GM21576 (cell line): ENCODE measurements around the gene SFTPB.
A peak's percentile ranks its signal among the peaks of the same experiment; 100 is the strongest.

ENCODE experiments used
- ATAC-seq: cut with Tn5 transposase; IDR thresholded peaks from one replicate; pipeline ENCODE4 v1.9.1; 2021; ENCODE audit warnings: mild to moderate bottlenecking, moderate library complexity; ENCODE audit not compliant: unreplicated experiment

Gene SFTPB

GRCh38 chr2:85702800-85703199 lies 34.8 kb upstream of the SFTPB start:
- no peak for ATAC-seq

- no peak for ATAC-seq
These were observed 34.2 kb upstream of the SFTPB start for GRCh38 chr2:85702172-85702571.

GRCh38 chr2:85699325-85699724 lies 31.3 kb upstream of the SFTPB start:
- ATAC-seq, result no peak

- no peak for ATAC-seq
These were observed 30.9 kb upstream of the SFTPB start for GRCh38 chr2:85698880-85699254.

GRCh38 chr2:85698184-85698879 lies 30.3 kb upstream of the SFTPB start:
- no peak for ATAC-seq

- ATAC-seq, result no peak
These were observed 29.7 kb upstream of the SFTPB start for GRCh38 chr2:85697716-85698115.

GRCh38 chr2:85697096-85697495 lies 29.1 kb upstream of the SFTPB start:
- ATAC-seq, result no peak

GRCh38 chr2:85695691-85696668 lies 28.0 kb upstream of the SFTPB start:
- no peak for ATAC-seq

- no peak for ATAC-seq
These were observed 27.1 kb upstream of the SFTPB start for GRCh38 chr2:85695121-85695520.

GRCh38 chr2:85694052-85695025 lies 26.3 kb upstream of the SFTPB start, which contains the start of gene GNLY:
GNLY (plus strand) TSS chr2:85694358; CDS start chr2:85694419, 61 bp downstream.
- ATAC-seq, result no peak

GRCh38 chr2:85692039-85692645 lies 24.1 kb upstream of the SFTPB start:
- no peak for ATAC-seq

GRCh38 chr2:85690932-85691331 lies 22.9 kb upstream of the SFTPB start:
- no peak for ATAC-seq

- no peak for ATAC-seq
These were observed 16.8 kb upstream of the SFTPB start for GRCh38 chr2:85684806-85685205.

- ATAC-seq, result no peak
These were observed 16.4 kb upstream of the SFTPB start for GRCh38 chr2:85684380-85684779.

GRCh38 chr2:85682378-85682777 lies 14.4 kb upstream of the SFTPB start:
- ATAC-seq, result no peak

GRCh38 chr2:85681776-85682175 lies 13.8 kb upstream of the SFTPB start:
- no peak for ATAC-seq

- no peak for ATAC-seq
These were observed 13.4 kb upstream of the SFTPB start for GRCh38 chr2:85681372-85681763.

GRCh38 chr2:85680707-85681371 lies 12.8 kb upstream of the SFTPB start:
- no peak for ATAC-seq

- ATAC-seq, result peak; percentile 75
These were observed 11.0 kb upstream of the SFTPB start for GRCh38 chr2:85678794-85679672.
